HG02970 (cell line): Measurements from ENCODE around the gene PKIB.
A peak's percentile ranks its signal among the peaks of the same experiment; 100 is the strongest.

Experiments
- ATAC-seq: cut with Tn5 transposase; IDR thresholded peaks from one replicate; pipeline ENCODE4 v1.9.1; 2021; ENCODE audit warnings: mild to moderate bottlenecking, moderate library complexity, moderate number of reproducible peaks; ENCODE audit not compliant: unreplicated experiment, low FRiP score

Gene PKIB

DNA sequence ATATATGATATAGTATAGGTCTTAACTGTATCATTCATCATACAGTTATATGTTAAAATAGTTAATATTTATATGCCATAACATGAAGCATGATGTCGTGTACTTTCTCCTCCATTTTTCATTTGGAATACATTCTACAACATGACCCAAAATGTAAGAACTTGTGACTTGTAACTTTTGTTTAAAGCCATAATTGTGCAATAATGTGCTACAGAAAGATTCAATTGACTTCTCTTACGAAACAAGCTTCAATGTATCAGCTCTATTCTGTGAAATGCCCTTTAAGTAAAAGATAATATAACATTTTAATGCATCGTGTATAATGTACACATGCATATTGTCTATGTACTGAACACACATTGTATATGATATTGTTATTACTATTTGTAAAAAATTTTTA, 92.6 kb downstream of the PKIB start:
- no peak for ATAC-seq

DNA sequence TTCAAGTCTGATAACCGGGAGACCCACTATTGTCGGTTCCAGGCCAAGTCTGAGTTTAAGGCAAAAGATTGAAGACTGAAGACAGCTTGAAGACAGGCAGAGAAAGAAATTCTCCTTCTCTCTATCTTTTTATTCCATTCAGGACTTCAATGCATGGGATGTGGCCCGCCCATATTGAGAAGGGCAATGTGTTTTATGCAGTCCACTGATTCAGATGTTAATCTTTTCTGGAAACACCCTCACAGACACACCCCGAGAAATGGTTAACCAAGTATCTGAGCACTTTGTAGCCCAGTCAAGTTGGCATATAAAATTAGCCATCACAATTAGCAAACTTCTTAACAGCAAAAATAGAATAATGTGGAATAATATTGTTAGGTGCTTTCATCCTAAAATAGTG, 93.9 kb downstream of the PKIB start:
- ATAC-seq, result no peak

DNA sequence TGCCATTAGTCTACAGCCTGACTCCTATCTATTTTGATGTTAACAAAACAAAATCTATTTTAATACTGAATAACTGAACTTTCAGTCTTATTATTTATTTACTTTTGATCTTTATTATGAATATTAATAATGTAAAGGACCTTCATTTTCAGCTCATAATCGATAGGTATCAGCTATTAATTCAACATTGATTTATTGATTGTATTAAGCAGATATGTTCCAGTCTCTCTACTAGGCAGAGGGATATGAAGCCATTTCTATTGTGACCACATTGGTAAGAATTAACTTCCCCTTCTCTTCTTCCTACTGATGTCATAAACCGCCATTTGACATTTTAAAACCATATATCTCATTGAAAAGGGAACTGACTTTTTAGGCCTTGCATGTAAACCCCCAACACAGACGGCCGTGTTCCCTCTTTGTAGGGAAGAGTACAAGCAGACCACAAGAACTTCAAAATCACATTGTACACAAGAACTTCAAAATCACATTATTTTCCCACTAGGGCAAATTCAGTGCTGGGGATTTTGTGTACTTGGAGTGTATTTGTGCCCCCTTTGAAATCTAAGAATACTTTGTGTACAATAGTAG, 99.8 kb downstream of the PKIB start:
- ATAC-seq, result no peak

DNA sequence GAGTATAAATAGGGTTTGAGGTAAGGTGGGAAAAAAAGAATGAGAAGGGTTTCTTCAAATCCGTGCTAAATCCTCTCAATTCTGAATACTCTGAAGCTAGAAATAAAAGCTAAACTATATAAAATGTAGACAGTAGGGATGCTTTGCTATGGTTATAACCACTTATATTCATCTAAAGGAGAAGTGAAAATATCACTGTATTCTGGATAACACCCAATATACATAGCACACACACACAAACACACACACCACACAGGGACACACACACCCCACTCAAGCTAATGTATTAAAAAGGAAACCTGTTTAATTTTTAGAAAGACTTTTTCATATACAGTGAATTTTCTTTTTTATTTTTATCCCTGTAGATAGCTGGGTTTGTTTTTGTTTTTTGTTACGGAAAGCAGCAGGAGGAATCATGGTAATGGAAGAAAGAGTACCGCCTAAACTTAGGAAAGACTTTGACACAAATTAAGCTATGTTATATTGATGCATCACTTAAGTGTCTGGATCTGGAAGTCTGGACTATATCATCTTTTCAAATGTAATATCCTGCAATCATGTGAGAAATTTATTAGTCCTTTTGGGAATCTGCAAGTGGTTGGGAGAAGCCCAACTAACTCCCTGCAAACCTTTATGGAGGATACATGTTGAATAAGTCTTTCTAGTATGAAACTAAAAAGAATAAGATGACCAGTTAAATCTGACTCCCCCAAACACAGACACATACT, 100.9 kb downstream of the PKIB start:
- ATAC-seq, result no peak

DNA sequence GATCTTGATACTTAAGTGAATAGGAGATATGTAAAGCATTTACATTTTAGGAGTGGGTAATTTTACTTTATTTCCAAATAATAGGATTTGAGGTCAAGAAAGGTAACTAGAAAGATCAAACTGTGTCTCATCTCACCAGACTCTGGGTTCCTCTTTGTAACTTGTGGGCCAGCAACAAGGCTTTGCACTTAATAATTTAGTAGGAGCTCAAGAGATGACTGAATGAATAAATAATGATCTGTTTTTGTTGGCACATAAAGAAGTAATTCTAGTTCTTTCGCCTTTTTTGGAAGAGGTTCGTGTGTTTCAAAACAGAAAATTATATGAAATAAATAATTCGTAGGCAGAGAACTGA, 101.9 kb downstream of the PKIB start:
- no peak for ATAC-seq

DNA sequence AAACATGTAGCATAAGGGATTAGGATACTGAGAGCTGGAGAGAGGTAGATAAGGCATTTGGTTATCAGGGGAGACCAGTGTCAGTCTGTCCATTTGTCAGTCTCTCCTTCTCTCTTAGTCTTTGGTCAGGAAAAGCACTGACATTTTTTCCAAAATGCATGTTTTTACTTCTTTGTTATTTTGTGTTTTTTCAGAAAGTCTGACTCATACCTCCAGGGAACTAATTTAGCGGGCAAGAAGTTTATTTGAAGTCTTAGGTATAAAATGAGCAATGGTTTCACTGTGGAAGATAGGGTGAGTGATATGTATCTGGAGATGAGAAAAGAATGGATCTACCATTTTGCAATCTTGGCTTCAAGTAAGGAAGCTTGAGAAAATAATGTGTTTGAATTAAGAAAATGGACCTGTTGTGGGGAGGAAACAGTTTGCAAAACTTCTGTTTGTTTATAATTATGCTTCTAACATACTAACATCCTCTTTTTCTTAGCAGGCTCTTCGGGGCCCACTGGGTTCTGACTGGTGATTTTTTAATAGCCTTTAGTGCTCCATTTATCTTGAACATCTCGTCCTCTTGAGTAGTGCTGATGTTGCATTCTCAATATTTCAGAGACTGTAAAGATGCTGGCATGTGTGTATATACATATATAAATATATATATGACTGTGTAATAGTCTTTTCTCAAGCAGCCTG, 102.4 kb downstream of the PKIB start:
- ATAC-seq, result no peak

DNA sequence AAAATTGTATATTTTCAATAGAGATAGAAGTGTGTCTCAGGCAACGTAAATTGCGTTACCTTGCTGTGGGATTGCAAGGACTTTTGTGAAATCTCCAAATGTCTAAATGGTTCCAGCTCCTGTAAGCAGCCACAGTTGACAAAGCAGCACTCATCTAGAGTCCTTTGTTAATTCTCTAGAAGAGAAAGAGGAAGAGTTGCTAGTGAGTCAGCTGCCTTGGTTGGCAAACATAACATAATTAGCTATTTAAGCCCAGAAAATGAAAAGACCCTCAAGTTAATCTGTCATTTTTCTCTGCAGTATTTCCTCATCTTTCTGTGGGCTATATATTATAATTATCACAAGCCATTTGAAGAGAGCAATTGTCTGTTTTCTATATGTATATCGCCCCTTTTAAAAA, 102.9 kb downstream of the PKIB start:
- no peak for ATAC-seq

DNA sequence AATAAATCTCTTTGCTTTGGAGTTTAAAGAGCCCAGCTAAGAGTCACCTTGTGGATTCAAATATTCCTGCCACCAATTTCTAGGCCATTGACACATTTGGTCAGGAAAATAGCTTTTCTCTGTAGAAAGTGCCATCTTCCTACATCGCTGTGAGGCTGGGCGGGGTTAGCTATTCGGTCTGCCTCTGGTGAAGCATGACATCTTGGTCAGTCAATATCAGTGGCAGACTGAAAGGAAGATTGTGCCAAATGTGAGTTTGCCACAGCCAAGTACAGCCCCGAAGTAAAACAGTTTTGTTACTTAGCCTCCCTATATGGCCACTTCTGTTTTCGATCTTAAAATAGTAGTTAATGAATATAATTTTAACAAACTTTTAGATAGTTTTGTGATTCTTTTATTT, 103.9 kb downstream of the PKIB start:
- no peak for ATAC-seq

DNA sequence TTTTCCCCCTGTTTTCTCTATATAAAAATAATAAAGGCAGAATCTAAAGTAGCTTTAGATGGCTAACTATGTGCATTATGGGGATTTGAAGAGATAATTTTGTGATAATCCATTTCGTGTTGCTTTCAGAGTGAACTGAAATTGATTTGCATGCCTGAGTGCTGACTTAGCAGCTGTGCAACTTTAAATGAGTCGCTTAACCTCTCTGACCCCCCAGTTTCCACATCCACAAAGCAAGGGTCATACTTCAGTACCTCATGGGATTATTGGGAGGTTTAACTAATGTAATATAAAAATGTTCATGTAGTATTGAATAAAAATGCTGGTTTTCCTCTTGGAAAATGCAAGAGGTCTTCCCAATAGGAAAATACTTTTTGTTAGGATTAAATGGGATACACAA, 105.5 kb downstream of the PKIB start:
- no peak for ATAC-seq

DNA sequence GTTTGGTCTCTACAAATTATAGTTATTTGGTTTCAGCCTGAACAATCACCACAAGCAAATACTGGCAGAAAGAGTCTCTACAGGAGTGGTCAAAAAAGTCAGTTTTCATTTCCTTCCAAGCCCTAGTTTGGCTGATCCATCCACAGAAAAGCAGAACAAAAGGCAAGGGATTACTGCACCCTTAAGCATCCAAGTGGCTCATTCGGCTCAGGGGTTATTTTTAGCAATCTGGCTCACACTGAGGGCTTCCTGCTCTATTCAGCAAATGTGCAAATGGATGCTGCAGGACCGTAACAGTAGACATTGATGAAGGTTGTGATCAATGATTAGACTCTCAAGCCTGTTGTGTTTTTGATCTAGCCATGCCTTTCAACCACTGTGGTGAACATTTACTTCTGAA, 107.1 kb downstream of the PKIB start:
- ATAC-seq, result no peak

DNA sequence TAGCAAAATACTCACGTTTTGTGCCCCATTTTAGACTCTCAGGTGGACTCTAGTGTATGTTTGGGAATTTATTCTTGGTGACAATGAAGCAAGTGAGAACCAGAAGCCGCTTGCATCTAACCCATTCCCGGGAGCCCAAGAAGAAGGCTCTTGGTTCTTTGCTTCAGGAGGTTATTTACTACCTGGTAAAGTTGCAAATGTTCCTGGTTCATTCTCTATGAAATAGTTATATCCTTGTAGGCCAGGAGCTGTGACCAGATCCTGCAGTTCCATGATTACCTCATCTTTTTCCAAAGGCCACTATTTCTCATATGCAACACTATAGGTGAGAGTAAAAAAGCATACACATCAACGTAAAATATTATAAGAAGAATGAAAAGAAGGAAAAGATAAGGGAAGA, 108.4 kb downstream of the PKIB start:
- ATAC-seq, result no peak

DNA sequence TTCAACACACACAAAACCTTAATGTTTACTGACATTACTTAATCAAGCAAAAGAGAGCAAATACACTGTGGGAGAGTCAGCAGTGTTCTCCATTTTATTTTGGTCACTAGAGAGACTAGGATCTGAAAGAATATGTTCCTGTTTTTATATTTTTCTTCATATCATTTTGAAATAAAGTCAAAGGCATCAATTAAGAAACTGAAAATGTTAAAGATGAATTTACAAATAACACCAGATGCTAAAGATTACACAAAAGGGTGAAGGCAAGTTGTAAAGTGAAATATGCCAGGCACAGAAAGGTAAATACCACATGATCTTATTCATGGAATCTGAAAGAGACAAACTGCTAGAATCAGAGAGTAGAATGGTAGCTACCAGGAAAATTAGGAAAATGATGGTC, 109.0 kb downstream of the PKIB start:
- no peak for ATAC-seq

DNA sequence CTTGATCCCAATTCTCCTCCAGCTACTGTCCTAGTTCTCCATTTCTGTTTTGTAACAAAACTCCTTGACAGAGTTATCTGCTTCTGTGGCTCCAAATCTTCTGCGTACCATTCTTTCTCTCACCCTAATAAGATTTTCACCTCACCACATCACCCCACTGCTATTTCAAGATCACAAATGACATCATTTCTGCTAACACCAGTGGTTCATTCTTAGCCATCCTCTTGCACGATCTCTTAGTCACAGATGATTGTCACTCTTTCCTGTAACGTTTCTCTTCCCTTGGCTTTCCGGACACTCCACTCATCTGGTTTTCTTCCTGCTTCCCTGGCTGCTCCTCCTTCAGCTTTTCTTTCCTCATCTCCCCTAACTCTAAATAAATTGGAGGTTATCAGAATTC, 112.5 kb downstream of the PKIB start:
- ATAC-seq, result no peak

DNA sequence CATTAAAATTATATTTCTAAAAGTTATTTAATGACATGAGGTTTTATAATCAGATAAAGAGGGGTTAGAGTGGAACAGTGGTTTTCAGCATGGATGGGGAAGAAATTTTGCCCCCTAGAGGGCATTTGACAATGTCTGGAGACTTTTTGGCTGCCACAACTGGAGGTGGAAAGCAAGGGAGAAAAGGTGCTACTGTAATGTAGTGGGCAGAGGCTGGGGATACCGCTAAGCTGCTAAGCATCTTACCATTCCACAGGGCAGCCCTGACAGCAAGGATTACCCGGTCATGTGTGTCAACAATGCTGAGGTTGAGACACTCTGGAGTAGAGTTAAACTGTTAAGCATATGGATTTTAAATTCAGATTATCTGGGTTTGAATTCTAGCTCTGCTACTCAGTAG, 116.4 kb downstream of the PKIB start:
- ATAC-seq, result no peak

DNA sequence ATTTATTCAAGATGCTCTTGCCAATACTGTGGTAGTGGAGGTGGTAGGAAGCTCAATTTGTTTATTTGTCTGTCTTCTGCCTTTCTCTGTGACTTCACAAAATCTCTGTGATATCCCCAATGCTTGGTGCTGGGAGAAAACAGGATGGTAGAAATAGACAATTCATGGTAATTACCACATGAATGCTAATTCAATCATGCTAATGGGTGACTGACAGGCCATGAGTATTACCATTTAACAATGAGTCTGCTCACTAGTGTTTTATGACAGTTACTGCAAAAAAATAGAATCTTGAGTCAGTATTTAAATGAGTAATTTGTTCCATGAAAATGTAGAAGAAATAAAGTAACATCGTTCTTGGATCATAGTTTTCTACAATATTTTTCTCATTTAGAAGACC, 117.0 kb downstream of the PKIB start:
- no peak for ATAC-seq

DNA sequence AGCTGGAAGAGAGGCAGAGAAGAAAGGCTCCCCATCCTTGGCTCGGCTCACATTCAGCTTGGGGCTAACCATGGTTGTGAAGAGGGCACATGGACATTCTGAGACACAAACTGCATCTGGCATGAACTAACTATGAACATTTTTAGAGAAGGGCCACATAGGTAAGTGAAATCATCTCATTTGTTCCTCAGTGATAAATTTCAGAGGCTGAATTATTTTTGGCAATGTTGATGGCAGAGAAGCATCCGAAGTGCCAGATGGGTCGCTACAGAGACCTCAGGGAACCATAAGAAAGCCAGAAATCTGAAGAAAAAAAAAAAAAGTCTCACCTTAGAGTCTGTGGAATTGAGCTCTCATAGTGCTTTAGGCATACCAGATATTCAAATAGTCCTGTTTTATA, 120.1 kb downstream of the PKIB start:
- no peak for ATAC-seq

DNA sequence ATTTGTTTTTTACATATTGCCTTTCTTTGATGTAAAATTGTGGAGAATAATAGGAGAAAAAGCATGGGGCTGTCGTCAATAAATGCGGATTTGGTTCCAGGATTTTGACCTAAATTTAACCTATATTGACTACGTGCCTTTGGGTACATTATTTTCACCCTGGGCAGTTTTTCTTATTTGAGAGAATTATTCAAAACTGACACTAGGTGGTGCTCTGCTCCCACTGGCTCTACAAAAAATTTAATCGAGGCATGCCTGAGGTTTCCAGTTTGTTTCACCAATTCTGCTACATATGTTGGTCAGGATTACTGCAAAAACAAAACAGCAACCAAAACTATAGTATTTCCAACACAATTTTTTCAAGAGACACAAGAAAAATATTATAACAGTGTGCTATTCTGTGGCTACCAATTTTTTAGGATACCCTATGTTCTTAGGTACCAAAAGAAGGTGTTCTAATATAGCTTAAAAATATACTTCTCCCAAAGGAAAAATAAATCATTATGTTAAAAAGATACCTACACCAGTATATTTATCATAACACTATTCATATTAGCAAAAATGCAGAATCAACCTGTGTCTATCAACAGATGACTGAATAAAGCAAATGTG, 120.7 kb downstream of the PKIB start:
- peak; percentile 50 for ATAC-seq

DNA sequence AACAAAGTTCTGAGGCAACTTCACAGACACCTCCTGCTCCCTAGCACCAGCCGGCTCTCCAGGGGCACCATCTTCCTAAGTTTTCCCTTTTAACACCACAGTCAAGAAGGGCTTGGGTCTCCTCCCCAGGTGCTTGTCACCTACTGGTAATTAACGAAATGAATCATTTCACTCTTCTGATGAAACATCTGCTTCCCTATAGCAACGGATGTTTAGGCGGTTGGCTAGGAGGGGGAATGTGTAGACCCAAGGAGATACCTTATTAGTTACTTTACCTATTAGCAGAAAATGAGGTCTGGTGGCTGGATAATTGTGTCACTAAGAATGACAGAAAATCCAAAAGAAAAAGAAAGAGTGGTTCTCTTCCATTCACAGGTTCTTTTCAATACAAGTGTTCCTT, 123.1 kb downstream of the PKIB start:
- no peak for ATAC-seq

DNA sequence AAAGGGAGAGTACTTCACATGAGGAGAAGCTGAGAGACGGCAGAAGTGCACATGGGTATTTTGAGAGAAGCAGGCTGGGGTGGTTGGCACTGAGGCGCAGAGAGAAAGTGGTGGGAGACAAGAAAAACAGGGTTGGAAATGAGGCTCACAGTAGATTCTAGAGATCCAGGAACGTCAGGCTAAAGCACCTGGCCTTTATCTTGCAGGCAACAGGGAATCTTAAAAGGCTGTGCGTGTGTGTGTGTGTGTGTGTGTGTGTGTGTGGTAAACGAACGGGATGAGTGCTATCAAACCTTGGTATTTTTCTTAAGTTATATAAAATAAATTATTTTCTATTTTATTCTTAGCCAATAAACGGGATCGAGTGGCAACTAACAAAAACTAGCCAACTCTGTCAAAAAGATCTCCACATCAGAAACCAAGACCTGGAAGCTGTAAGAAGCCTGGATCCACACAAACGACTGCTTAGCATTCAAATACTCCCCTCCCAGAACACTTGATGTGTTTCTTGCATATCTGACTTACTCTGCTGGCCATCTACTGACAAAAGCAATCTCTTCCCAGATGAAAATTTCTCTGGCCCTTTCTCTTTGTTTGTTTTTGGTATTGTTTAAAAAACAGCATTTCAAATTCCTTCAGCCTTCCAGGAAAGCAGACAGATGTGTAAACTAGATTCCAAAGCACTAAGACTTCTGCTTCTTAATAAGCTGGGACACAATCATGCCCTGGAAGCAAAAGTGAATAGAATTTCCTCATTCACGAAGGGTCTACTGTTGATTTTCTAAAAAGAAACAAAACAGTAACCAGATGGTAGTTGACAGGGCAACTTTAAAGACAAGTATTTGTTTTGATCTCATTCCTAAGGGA, 124.6 kb downstream of the PKIB start:
- no peak for ATAC-seq

DNA sequence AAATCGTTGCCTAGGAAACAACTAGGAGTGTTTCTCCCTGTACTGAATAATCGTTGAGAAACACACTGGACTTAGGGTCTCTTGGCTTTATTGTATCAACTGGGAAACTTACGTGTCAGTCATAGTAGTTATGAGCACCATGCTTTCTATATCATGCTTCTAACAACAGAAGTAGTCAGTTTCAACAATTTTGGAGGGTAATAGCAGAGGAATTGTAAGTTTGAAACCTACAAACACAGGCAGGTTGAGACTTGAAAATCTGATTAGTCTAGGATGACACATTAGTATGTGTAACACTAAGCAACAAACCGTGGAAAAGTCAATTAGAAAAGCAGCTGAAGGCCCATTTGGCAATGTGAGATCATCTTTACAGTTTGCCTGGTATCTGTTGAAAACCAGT, 125.4 kb downstream of the PKIB start:
- no peak for ATAC-seq

DNA sequence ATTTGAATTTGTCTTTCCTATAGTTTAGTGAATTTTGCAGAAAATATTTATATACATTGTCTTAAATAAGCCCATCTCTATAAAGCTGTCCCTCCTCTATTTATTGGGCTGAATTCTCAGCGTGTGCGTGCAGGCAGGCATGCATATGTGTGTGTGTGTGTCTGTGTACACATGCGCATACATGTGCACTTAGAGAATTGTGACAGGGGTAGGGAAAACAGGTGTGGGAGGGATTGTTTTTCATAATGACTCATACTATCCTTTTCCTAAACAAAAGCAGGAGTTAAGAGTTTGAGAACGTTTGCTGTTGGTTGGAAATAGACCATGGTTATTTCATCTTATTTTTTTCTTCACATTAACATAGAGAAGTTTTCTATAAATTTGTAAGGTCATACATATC, 126.0 kb downstream of the PKIB start:
- no peak for ATAC-seq
